ENCODE data around the gene MYOZ2. TPM values are rescaled to one million over a fixed set of nuclear protein-coding genes. Genes with fewer than 3 reads are reported as not detected.

The MYOZ2 gene
- total RNA-seq, 6 experiments from 2014 or later: 0.07 to 0.19 (median 0.12) TPM; not detected in 3

DNA sequence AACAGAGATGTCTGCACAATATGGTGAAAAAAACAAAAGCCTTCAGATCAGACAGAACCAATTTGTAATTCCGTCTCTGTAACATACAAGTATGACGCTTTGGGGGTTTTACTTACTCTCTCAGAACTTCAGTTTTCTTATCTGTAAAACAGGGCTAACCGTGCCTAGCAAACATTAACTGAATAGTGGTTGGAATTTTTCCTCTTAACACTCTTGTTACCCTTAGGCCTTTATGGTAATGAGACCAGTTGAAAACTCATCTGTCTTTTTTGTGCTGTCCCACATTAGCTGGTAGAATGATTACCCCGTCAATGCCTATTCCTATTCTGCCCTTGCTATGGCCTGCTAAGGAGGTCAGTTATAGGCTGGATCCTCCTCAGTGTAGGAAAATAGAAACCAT is 4.5 kb upstream of the MYOZ2 start:
- Histone ChIP-seq H3K36me3 (no peaks in the 10 kb centered on the region), H3K9me3 (no peaks in the 10 kb centered on the region), H3K4me3 (no peak overlapping the region), H3K27ac (no peak overlapping the region), H3K27me3 (no peaks in the 10 kb centered on the region), H3K4me1 (no peaks in the 10 kb centered on the region)
- WGBS (ENCODE audit: insufficient coverage, low coverage, low lambda C conversion rate, missing lambda C conversion rate): 75% methylated on average over 4 of the region's 4 CpGs
- TF ChIP-seq, protein P1, sequence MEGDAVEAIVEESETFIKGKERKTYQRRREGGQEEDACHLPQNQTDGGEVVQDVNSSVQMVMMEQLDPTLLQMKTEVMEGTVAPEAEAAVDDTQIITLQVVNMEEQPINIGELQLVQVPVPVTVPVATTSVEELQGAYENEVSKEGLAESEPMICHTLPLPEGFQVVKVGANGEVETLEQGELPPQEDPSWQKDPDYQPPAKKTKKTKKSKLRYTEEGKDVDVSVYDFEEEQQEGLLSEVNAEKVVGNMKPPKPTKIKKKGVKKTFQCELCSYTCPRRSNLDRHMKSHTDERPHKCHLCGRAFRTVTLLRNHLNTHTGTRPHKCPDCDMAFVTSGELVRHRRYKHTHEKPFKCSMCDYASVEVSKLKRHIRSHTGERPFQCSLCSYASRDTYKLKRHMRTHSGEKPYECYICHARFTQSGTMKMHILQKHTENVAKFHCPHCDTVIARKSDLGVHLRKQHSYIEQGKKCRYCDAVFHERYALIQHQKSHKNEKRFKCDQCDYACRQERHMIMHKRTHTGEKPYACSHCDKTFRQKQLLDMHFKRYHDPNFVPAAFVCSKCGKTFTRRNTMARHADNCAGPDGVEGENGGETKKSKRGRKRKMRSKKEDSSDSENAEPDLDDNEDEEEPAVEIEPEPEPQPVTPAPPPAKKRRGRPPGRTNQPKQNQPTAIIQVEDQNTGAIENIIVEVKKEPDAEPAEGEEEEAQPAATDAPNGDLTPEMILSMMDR (IDR thresholded peaks at IDR 0.05): no peak
- no peak for TF ChIP-seq POLR2A (IDR thresholded peaks at IDR 0.05)
- no peak for DNase-seq
- ATAC-seq: no peak
- intact Hi-C loops (cut with DNase I): no loop called here

DNA sequence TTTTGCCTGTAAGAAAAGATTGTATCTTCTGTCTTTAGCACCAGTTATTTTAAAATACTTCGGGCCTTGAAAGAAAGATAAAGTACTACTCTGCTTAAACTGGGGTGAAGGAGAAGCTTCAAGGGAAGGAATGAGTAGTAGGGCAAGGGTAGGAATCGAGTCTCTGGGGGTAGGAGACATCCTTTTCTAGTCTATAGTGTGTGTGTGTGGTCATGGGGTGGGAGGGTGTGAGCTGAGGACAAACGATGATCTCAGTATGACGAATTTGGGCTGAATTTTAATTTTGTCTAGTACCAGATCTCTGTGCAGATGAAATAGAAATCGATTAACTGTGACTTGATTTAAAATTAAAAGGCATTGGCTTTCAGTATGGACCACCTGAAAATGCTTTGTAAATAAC is 3.3 kb upstream of the MYOZ2 start:
- 60% methylated on average over 5 of the region's 5 CpGs for WGBS (ENCODE audit: insufficient coverage, low coverage, low lambda C conversion rate, missing lambda C conversion rate)
- no peak overlapping the region for H3K4me3 ChIP-seq
- ATAC-seq: no peak
- H3K36me3 ChIP-seq: no peaks in the 10 kb centered on the region
- intact Hi-C loops (cut with DNase I): no loop called here
- no peaks in the 10 kb centered on the region for H3K9me3 ChIP-seq
- TF ChIP-seq, protein P1 (IDR thresholded peaks at IDR 0.05): no peak
- TF ChIP-seq POLR2A (IDR thresholded peaks at IDR 0.05): no peak
- no peaks in the 10 kb centered on the region for H3K27me3 ChIP-seq
- no peaks in the 10 kb centered on the region for H3K4me1 ChIP-seq
- no peak overlapping the region for H3K27ac ChIP-seq
- no peak for DNase-seq

DNA sequence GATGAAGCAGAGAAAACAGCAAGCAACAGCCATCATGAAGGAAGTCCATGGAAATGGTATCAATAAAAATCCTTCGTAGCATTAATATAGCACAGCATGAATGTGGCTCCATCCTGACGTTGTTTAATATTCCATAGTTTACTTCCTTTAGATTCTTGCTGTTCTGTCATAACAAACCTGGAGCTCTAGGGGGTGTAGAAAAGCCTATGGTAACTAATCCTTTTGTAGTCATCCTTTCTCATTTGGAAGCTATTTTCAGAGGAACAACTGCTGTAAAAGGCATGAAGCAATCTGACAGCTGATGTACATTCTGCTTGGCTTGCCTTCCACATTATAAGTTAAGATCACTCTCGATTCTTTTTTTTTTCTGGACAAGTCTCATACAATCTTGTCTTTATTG is 914 bp downstream of the MYOZ2 start:
- Histone ChIP-seq H3K4me1 (no peaks in the 10 kb centered on the region), H3K36me3 (no peaks in the 10 kb centered on the region), H3K4me3 (no peak overlapping the region), H3K27ac (no peak overlapping the region), H3K9me3 (no peaks in the 10 kb centered on the region), H3K27me3 (no peaks in the 10 kb centered on the region)
- ATAC-seq (no peak), DNase-seq (no peak)
- TF ChIP-seq POLR2A (IDR thresholded peaks at IDR 0.05): no peak
- TF ChIP-seq, protein P1 (IDR thresholded peaks at IDR 0.05): no peak
- 57% methylated on average over 3 of the region's 3 CpGs for WGBS (ENCODE audit: insufficient coverage, low coverage, low lambda C conversion rate, missing lambda C conversion rate)
- intact Hi-C loops (cut with DNase I): no loop called here

DNA sequence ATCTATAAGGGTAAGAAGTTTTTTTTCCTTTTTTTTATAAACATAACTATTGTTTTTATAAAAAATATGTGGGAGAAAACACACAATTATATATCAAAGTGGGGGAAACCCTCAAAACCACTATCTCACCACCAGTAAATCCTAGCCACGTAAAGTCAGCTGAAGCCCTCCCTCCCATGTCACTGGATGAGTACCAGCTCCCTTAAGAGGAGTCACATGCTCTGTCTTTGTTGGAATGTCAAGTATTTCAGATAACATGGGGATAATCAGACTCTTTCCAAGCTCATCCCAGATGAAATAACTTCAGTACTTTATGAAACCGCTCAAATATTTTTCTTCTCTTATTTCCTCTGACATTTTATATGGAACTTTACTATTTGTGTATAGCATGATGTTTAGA is 2.4 kb downstream of the MYOZ2 start:
- TF ChIP-seq, protein P1 (IDR thresholded peaks at IDR 0.05): no peak
- TF ChIP-seq POLR2A (IDR thresholded peaks at IDR 0.05): no peak
- H3K27me3 ChIP-seq: no peaks in the 10 kb centered on the region
- H3K4me1 ChIP-seq: no peaks in the 10 kb centered on the region
- intact Hi-C loops (cut with DNase I): no loop called here
- H3K36me3 ChIP-seq: no peaks in the 10 kb centered on the region
- 37% methylated on average over 2 of the region's 2 CpGs for WGBS (ENCODE audit: insufficient coverage, low coverage, low lambda C conversion rate, missing lambda C conversion rate)
- no peak overlapping the region for H3K27ac ChIP-seq
- no peak overlapping the region for H3K4me3 ChIP-seq
- no peak for DNase-seq
- no peaks in the 10 kb centered on the region for H3K9me3 ChIP-seq
- no peak for ATAC-seq

DNA sequence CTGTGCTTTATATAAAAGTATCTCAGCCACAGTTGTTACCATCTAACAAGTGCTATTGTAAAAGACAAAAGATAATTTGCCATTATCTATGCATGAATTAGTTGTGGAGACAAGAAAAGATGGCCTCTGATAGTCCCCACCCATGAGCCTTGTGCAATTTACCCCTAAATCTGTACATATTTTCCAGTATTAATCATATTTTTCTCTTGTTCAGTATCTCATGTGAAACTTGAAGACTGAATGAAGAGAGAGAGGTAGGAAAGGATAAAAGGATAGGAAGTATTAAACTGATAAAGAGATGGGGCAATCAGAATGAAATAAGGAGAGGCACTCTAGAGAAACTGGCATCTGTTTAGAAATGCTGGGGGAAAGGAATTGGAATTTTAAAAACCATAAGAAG is 3.7 kb downstream of the MYOZ2 start:
- intact Hi-C loops (cut with DNase I): no loop called here
- no peak overlapping the region for H3K27ac ChIP-seq
- H3K4me1 ChIP-seq: no peaks in the 10 kb centered on the region
- H3K36me3 ChIP-seq: no peaks in the 10 kb centered on the region
- H3K27me3 ChIP-seq: no peaks in the 10 kb centered on the region
- H3K4me3 ChIP-seq: no peak overlapping the region
- no peak for DNase-seq
- ATAC-seq: no peak
- H3K9me3 ChIP-seq: no peaks in the 10 kb centered on the region
- TF ChIP-seq, protein P1 (IDR thresholded peaks at IDR 0.05): no peak
- TF ChIP-seq POLR2A (IDR thresholded peaks at IDR 0.05): no peak
